Upper lobe of left lung (tissue), 6 donors: ENCODE results near the gene DLG2. TPM values are rescaled to one million over a fixed set of nuclear protein-coding genes. Genes with fewer than 3 reads are reported as not detected.

ENCODE experiments used
- ATAC-seq, 2 donors: fragments of 200-7000 bp; cut with Tn5 transposase; one replicate each; pipeline ENCODE4 v1.9.1; 2022; ENCODE audit warnings: mild to moderate bottlenecking in 2 of 2, moderate library complexity in 2 of 2; ENCODE audit not compliant: low FRiP score in 2 of 2
- DNase-seq, 2 donors: peaks; one replicate each; pipeline ENCODE4 v3.0.0-alpha.2; 2019 to 2020
- H3K27ac ChIP-seq, 4 donors: fragments of 200-600 bp; sonication (generic); one replicate each; pipeline ENCODE4 v1.5.1; 2016 to 2019
- H3K27me3 ChIP-seq, 4 donors: fragments of 200-600 bp; sonication (generic); one replicate each; pipeline ENCODE4 v1.5.1; 2017 to 2019
- H3K36me3 ChIP-seq, 4 donors: fragments of 200-600 bp; sonication (generic); one replicate each; pipeline ENCODE4 v1.5.1; 2016 to 2019
- H3K4me1 ChIP-seq, 4 donors: fragments of 200-600 bp; sonication (generic); one replicate each; pipeline ENCODE4 v1.5.1; 2018 to 2019
- H3K4me3 ChIP-seq, 4 donors: fragments of 200-600 bp; sonication (generic); one replicate each; pipeline ENCODE4 v1.5.1; 2017 to 2019; ENCODE audit warnings: mild to moderate bottlenecking in 2 of 4, moderate library complexity in 1 of 4
- H3K9me3 ChIP-seq, 4 donors: fragments of 200-600 bp; sonication (generic); one replicate each; pipeline ENCODE4 v1.5.1; 2018 to 2019
- EP300 ChIP-seq, 4 donors: sonication (generic); formaldehyde crosslinking; IDR thresholded peaks; one replicate each; pipeline ENCODE4 v1.5.1; 2017; ENCODE audit warnings: antibody characterized with exemption in 4 of 4, control low read depth in 2 of 4
- POLR2A ChIP-seq, 4 donors: fragments of 450-650 bp; IDR thresholded peaks; one replicate each; pipeline ENCODE4 v1.5.1; 2016 to 2017; ENCODE audit warnings: antibody characterized with exemption in 4 of 4, mild to moderate bottlenecking in 2 of 4
- POLR2AphosphoS5 ChIP-seq, 2 donors: sonication (generic); formaldehyde crosslinking; IDR thresholded peaks; one replicate each; pipeline ENCODE4 v1.5.1; 2017; ENCODE audit warnings: antibody characterized with exemption in 2 of 2
- WGBS, 2 donors: methylation state at CpG; one replicate each; pipeline ENCODE4 v1.1.5; 2017 to 2018; 5-methylcytosine and 5-hydroxymethylcytosine counted together
- total RNA-seq, 6 donors: library from RNA; depleted of rRNA in 4 of 6; stranded (reverse); fragments of >200 nt in 4 of 6; gene quantifications; one replicate each; pipeline versions ENCODE4 v1.1.0 to v1.2.1, GENCODE V29; 2016 to 2021
- TF ChIP-seq, protein P1 (sequence below), 6 experiments: fragments of 450-650 bp in 4 of 6; fragments of 200-600 bp in 2 of 6; sonication (generic) in 2 of 6; IDR thresholded peaks; one replicate each; pipeline ENCODE4 v1.5.1; 2016 to 2019; ENCODE audit warnings: antibody characterized with exemption in 6 of 6
- donor health status: DM: no; HTN: no; CAD: no; lungs with moderate emphysema.
- donor health status: DM: no; HTN: yes; CAD: no; lungs with severe emphysema.

The DLG2 gene
- total RNA-seq, 6 donors from 2014 or later: 3.4 to 37.7 (median 9.1) TPM

DNA sequence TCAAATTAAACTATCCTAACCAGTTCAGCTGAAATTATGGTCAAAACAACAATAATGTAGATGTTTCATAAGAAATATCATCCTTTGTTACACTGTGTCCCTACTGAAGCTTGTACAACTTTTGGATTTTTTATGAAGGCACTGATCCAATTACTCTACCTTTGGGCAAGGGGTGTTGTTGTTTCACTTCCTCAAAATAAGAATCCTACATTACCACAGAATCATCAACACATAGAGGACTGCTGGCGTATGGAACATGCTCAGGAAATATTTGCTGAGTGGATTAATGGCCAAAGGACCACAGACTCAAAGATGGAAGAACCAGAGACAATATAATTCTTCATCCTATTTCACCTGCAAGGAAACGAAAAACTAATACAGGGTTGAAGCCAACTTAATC, 1433.4 kb downstream of the DLG2 start:
- Histone ChIP-seq H3K27me3 (no peaks in the 10 kb centered on the region), H3K27ac (no peak overlapping the region), H3K4me1 (no peaks in the 10 kb centered on the region), H3K4me3 (no peak overlapping the region), H3K9me3 (no peaks in the 10 kb centered on the region), H3K36me3 (no peaks in the 10 kb centered on the region)
- TF ChIP-seq POLR2A (IDR thresholded peaks at IDR 0.05) (no peak), POLR2AphosphoS5 (IDR thresholded peaks at IDR 0.05) (no peak), EP300 (IDR thresholded peaks at IDR 0.05) (no peak)
- TF ChIP-seq, protein P1, sequence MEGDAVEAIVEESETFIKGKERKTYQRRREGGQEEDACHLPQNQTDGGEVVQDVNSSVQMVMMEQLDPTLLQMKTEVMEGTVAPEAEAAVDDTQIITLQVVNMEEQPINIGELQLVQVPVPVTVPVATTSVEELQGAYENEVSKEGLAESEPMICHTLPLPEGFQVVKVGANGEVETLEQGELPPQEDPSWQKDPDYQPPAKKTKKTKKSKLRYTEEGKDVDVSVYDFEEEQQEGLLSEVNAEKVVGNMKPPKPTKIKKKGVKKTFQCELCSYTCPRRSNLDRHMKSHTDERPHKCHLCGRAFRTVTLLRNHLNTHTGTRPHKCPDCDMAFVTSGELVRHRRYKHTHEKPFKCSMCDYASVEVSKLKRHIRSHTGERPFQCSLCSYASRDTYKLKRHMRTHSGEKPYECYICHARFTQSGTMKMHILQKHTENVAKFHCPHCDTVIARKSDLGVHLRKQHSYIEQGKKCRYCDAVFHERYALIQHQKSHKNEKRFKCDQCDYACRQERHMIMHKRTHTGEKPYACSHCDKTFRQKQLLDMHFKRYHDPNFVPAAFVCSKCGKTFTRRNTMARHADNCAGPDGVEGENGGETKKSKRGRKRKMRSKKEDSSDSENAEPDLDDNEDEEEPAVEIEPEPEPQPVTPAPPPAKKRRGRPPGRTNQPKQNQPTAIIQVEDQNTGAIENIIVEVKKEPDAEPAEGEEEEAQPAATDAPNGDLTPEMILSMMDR (IDR thresholded peaks at IDR 0.05): no peak
- DNase-seq (no peak), ATAC-seq (no peak)
- WGBS, 2 donors: 76 to 82% methylated on average over 2 of the region's 2 CpGs

DNA sequence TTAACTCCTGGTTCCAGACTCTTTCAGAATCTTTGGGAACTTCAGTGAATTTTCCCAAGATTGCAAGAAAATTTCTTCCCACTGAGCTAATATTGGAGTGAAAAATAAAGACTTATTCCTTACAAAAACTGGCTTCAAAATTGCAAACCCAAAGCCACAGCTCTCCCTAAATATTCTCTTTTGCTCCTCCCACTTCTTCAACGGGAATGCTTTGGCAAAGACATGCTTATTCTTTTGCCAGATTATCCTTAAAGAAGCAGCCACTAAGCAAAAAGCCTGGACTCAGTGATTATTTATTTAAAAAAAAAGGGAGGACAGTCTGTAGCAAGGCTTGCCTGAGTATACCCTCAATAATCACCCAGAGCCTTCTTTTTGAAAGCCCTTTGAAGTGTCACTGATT, 1438.6 kb downstream of the DLG2 start:
- WGBS, 2 donors: 14 to 17% methylated on average over 1 of the region's 1 CpG
- no peak overlapping the region for H3K27ac ChIP-seq
- H3K9me3 ChIP-seq: no peaks in the 10 kb centered on the region
- H3K4me3 ChIP-seq: no peak overlapping the region
- no peaks in the 10 kb centered on the region for H3K4me1 ChIP-seq
- ATAC-seq (no peak), DNase-seq (no peak)
- H3K27me3 ChIP-seq: no peaks in the 10 kb centered on the region
- H3K36me3 ChIP-seq: no peaks in the 10 kb centered on the region
- TF ChIP-seq, protein P1 (IDR thresholded peaks at IDR 0.05): no peak
- TF ChIP-seq POLR2A (IDR thresholded peaks at IDR 0.05) (no peak), EP300 (IDR thresholded peaks at IDR 0.05) (no peak), POLR2AphosphoS5 (IDR thresholded peaks at IDR 0.05) (no peak)

DNA sequence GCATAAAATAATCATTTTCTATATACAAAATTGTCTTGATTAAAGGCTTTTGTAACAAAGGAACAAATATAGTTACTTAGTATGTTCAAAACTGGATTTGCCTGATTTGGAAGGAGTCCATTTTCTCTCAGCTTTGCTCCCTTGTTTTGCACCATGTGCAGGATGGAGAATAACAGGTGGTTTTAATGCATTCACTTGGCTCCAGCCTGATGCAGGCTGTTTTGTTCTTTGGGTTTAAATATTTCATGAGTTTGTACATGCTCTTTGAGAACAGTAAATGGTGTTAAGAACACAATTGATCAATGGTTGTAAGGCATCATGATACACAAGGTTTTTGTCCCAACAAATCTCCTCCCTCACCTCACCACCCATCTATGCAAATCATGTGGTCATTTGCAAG, 1454.1 kb downstream of the DLG2 start:
- TF ChIP-seq EP300 (IDR thresholded peaks at IDR 0.05): no peak
- no peak for TF ChIP-seq POLR2AphosphoS5 (IDR thresholded peaks at IDR 0.05)
- no peak for TF ChIP-seq POLR2A (IDR thresholded peaks at IDR 0.05)
- TF ChIP-seq, protein P1 (IDR thresholded peaks at IDR 0.05): no peak
- no peak overlapping the region for H3K27ac ChIP-seq
- H3K4me1 ChIP-seq: no peaks in the 10 kb centered on the region
- H3K9me3 ChIP-seq: no peaks in the 10 kb centered on the region
- no peaks in the 10 kb centered on the region for H3K36me3 ChIP-seq
- H3K27me3 ChIP-seq: no peaks in the 10 kb centered on the region
- H3K4me3 ChIP-seq: no peak overlapping the region
- no peak for DNase-seq
- no peak for ATAC-seq

DNA sequence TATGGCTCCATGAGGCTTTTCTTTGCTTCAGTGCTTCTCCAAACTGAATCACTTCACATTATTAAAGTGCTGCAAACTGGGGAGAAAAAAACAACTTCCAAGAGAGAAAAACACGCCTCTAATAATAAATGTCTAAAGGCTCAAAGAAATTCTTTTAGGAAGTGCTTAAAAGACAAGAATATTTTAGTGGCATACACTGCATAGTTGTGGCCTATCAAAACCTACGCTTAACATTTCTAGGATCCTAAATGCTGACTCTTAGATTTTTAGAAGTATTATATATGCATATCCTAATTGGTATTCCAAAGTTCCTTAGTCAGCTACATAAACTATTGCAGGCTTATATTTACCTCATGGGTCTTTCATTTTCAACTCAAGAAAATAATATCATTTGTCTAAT, 1462.0 kb downstream of the DLG2 start:
- DNase-seq: no peak
- Histone ChIP-seq H3K27ac (no peak overlapping the region), H3K27me3 (no peaks in the 10 kb centered on the region), H3K4me3 (no peak overlapping the region), H3K4me1 (no peaks in the 10 kb centered on the region), H3K9me3 (no peaks in the 10 kb centered on the region), H3K36me3 (no peaks in the 10 kb centered on the region)
- no peak for ATAC-seq
- TF ChIP-seq POLR2AphosphoS5 (IDR thresholded peaks at IDR 0.05) (no peak), EP300 (IDR thresholded peaks at IDR 0.05) (no peak), POLR2A (IDR thresholded peaks at IDR 0.05) (no peak)
- TF ChIP-seq, protein P1 (IDR thresholded peaks at IDR 0.05): no peak
- WGBS, 2 donors: 85% methylated on average over 2 of the region's 2 CpGs

DNA sequence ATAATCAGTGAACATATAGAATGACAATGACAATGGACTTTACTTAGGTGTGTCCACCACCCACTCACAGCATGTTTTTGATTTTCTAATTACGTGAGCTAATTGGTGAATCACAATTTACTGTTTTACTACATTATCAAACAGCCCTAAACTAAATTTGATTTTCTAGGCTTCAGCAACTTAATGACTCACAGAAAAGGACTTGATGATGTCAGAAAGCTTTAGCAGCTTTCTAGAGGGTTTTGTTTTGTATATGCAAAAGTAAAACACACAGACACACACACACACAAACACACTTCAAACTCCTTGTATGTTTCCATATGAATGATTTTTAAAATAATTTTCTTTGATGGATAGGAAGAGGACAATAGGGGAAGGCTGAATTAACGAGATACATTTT, 1462.4 kb downstream of the DLG2 start:
- Histone ChIP-seq H3K4me1 (no peaks in the 10 kb centered on the region), H3K4me3 (no peak overlapping the region), H3K27ac (no peak overlapping the region), H3K27me3 (no peaks in the 10 kb centered on the region), H3K36me3 (no peaks in the 10 kb centered on the region), H3K9me3 (no peaks in the 10 kb centered on the region)
- ATAC-seq (no peak), DNase-seq (no peak)
- 72 to 80% methylated on average over 2 of the region's 2 CpGs for WGBS, 2 donors
- TF ChIP-seq POLR2AphosphoS5 (IDR thresholded peaks at IDR 0.05) (no peak), EP300 (IDR thresholded peaks at IDR 0.05) (no peak), POLR2A (IDR thresholded peaks at IDR 0.05) (no peak)
- TF ChIP-seq, protein P1 (IDR thresholded peaks at IDR 0.05): no peak
